ENCODE data around the gene ZNF175. TPM values are rescaled to one million over a fixed set of nuclear protein-coding genes. Genes with fewer than 3 reads are reported as not detected.

ZNF175 gene
- total and polyA plus RNA-seq, 9 of the 15 experiments (the other 6 are each of a cell fraction or from before 2014, with no cell fraction given), result 3.7 to 37.9 (median 14.0) TPM

- TF ChIP-seq, protein P1, sequence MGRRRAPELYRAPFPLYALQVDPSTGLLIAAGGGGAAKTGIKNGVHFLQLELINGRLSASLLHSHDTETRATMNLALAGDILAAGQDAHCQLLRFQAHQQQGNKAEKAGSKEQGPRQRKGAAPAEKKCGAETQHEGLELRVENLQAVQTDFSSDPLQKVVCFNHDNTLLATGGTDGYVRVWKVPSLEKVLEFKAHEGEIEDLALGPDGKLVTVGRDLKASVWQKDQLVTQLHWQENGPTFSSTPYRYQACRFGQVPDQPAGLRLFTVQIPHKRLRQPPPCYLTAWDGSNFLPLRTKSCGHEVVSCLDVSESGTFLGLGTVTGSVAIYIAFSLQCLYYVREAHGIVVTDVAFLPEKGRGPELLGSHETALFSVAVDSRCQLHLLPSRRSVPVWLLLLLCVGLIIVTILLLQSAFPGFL (CRISPR knock-in tag; IDR thresholded peaks at IDR 0.05), result no peak
- TF ChIP-seq MEF2A (IDR thresholded peaks at IDR 0.05; ENCODE audit: control insufficient read depth, low read depth, low read length) (peak; percentile 58; the same call in 1 of the 2 replicates), EGR1 (conservative IDR thresholded peaks at IDR 0.05) (no peak), ZNF354B (CRISPR knock-in tag; IDR thresholded peaks at IDR 0.05) (no peak), SMAD4 (CRISPR knock-in tag; conservative IDR thresholded peaks at IDR 0.05) (peak; percentile 96), KDM5B (IDR thresholded peaks at IDR 0.05; ENCODE audit: insufficient replicate concordance, low read depth, low read length) (no peak), SOX6 (IDR thresholded peaks at IDR 0.05) (peak; percentile 97), ARID1B (IDR thresholded peaks at IDR 0.05) (peak; percentile 100), NCOA1 (IDR thresholded peaks at IDR 0.05; ENCODE audit: low read depth) (peak; percentile 95), ZNF592 (IDR thresholded peaks at IDR 0.05) (peak; percentile 96), ZNF140 (CRISPR knock-in tag; IDR thresholded peaks at IDR 0.05) (no peak), BDP1 (IDR thresholded peaks at IDR 0.05; ENCODE audit: insufficient read depth, insufficient read length) (no peak), HIVEP1 (CRISPR knock-in tag; IDR thresholded peaks at IDR 0.05) (0 out of 2 replicates have a peak, but pooled peaks have one; percentile 10), TOE1 (IDR thresholded peaks at IDR 0.05; ENCODE audit: borderline replicate concordance) (peak; percentile 75), TOE1 (CRISPR knock-in tag; IDR thresholded peaks at IDR 0.05; ENCODE audit: borderline replicate concordance, low read depth) (no peak), GATA2 (CRISPR knock-in tag; IDR thresholded peaks at IDR 0.05) (peak; percentile 91), MYNN (IDR thresholded peaks at IDR 0.05) (peak; percentile 80), MYNN (CRISPR knock-in tag; IDR thresholded peaks at IDR 0.05) (no peak)
- TF ChIP-seq, protein P2, sequence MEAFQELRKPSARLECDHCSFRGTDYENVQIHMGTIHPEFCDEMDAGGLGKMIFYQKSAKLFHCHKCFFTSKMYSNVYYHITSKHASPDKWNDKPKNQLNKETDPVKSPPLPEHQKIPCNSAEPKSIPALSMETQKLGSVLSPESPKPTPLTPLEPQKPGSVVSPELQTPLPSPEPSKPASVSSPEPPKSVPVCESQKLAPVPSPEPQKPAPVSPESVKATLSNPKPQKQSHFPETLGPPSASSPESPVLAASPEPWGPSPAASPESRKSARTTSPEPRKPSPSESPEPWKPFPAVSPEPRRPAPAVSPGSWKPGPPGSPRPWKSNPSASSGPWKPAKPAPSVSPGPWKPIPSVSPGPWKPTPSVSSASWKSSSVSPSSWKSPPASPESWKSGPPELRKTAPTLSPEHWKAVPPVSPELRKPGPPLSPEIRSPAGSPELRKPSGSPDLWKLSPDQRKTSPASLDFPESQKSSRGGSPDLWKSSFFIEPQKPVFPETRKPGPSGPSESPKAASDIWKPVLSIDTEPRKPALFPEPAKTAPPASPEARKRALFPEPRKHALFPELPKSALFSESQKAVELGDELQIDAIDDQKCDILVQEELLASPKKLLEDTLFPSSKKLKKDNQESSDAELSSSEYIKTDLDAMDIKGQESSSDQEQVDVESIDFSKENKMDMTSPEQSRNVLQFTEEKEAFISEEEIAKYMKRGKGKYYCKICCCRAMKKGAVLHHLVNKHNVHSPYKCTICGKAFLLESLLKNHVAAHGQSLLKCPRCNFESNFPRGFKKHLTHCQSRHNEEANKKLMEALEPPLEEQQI (IDR thresholded peaks at IDR 0.05), result peak; percentile 77
Observed at GRCh38 chr19:51546650-51547396, 24.3 kb upstream of the ZNF175 start (continued).

Data from K562 (cell line).